HepG2 (cell line): ENCODE measurements around the gene MYL3. TPM values are rescaled to one million over a fixed set of nuclear protein-coding genes. Genes with fewer than 3 reads are reported as not detected.

Experiments used
- ATAC-seq: fragments of 200-7000 bp; cut with Tn5 transposase; 3 replicates; pipeline ENCODE4 v1.9.1; 2020; ENCODE audit warnings: mild to moderate bottlenecking, moderate library complexity
- BruUV-seq: library from RNA; stranded (reverse); fragments of 400-500 nt; replicated peaks from 2 replicates; lab custom pipeline; 2021; lab: Mats Ljungman, UMichigan
- CTCF ChIA-PET: fragments of 300-600 bp; formaldehyde crosslinking; extraction: SDS; loops from one replicate; lab custom pipeline; 2021; ENCODE audit warnings: low total read pairs, inconsistent platforms, low intra/inter-chr PET ratio; lab: Yijun Ruan, JAX
- POLR2A ChIA-PET: fragments of 350-600 bp; sonication (Branson Sonifier 250); formaldehyde crosslinking; loops from one replicate; lab custom pipeline; 2020; ENCODE audit warnings: antibody characterized with exemption, inconsistent platforms; lab: Yijun Ruan, JAX
- DNase-seq: peaks from one replicate; pipeline ENCODE4 v3.0.0-alpha.2; 2015; ENCODE audit warnings: low spot score
- FAIRE-seq: peaks from 3 replicates; lab custom pipeline; 2011; peaks lifted over from hg19 to GRCh38; lab: Jason Lieb, UNC
- H2AFZ ChIP-seq: one replicate; pipeline ENCODE4 v1.6.1; 2011; ENCODE audit warnings: low read length, inconsistent platforms
- H3K27ac ChIP-seq: fragments of 300-600 bp; 3 replicates; pipeline ENCODE4 v1.8.0; 2011; ENCODE audit warnings: mixed run types, mild to moderate bottlenecking, mixed read lengths, low read length, inconsistent platforms; ENCODE audit not compliant: insufficient read depth; ENCODE audit errors: extremely low read length
- H3K27me3 ChIP-seq, 2 experiments: fragments of 200-600 bp in 1 of 2; 2 replicates in 1 of 2; 3 replicates in 1 of 2; pipeline versions ENCODE4 v1.6.0 to v1.8.0; 2011; ENCODE audit warnings: low read length in 2 of 2, mild to moderate bottlenecking in 2 of 2, moderate library complexity in 2 of 2, inconsistent platforms in 1 of 2; ENCODE audit not compliant: insufficient read depth in 2 of 2, control insufficient read depth in 1 of 2
- H3K36me3 ChIP-seq, 2 experiments: fragments of 200-600 bp in 1 of 2; replicated peaks in 1 of 2; 2 replicates in 1 of 2; 3 replicates in 1 of 2; pipeline versions ENCODE4 v1.5.1 to v1.8.0; 2011; ENCODE audit warnings: low read length in 2 of 2, inconsistent platforms in 1 of 2; ENCODE audit not compliant: insufficient read depth in 2 of 2, control insufficient read depth in 1 of 2
- H3K4me1 ChIP-seq: 2 replicates; pipeline ENCODE4 v1.5.1; 2012; ENCODE audit warnings: low read length, inconsistent platforms; ENCODE audit not compliant: insufficient read depth
- H3K4me2 ChIP-seq: 2 replicates; pipeline ENCODE4 v1.6.0; 2011; ENCODE audit warnings: low read depth, low read length, inconsistent platforms
- H3K4me3 ChIP-seq, 3 experiments: fragments of 200-600 bp in 1 of 3; sonication (generic), shearing (Covaris generic) in 1 of 3; replicated peaks in 1 of 3; 2 replicates each; pipeline ENCODE4 v1.5.1; 2011 to 2016; ENCODE audit warnings: low read length in 3 of 3, inconsistent platforms in 2 of 3, low read depth in 2 of 3, mild to moderate bottlenecking in 2 of 3, control low read depth in 1 of 3, mixed read lengths in 1 of 3; ENCODE audit not compliant: insufficient read depth in 1 of 3
- H3K79me2 ChIP-seq: one replicate; pipeline ENCODE4 v1.6.1; 2011; ENCODE audit warnings: low read length, inconsistent platforms; ENCODE audit not compliant: insufficient read depth
- H3K9ac ChIP-seq: 2 replicates; pipeline ENCODE4 v1.6.0; 2011; ENCODE audit warnings: mild to moderate bottlenecking, low read depth, low read length, inconsistent platforms; ENCODE audit not compliant: insufficient read depth
- H3K9me3 ChIP-seq: 2 replicates; pipeline ENCODE4 v1.5.1; 2012; ENCODE audit warnings: mild to moderate bottlenecking, low read length
- H4K20me1 ChIP-seq: 2 replicates; pipeline ENCODE4 v1.6.0; 2011; ENCODE audit warnings: inconsistent platforms, mild to moderate bottlenecking, low read length, moderate library complexity; ENCODE audit not compliant: insufficient read depth
- ARNT ChIP-seq: fragments of 450-650 bp; IDR thresholded peaks from 2 replicates; pipeline ENCODE4 v1.6.1; 2017
- IKZF1 ChIP-seq: fragments of 450-650 bp; IDR thresholded peaks from 2 replicates; pipeline ENCODE4 v1.7.1; 2016
- MEIS2 ChIP-seq: sonication (generic); formaldehyde crosslinking; IDR thresholded peaks from 2 replicates; pipeline ENCODE4 v1.9.0; 2021; ENCODE audit warnings: mild to moderate bottlenecking, missing genetic modification reagents
- MLLT10 ChIP-seq: sonication (generic); formaldehyde crosslinking; IDR thresholded peaks from 2 replicates; pipeline ENCODE4 v1.4.0; 2020; ENCODE audit warnings: missing genetic modification reagents
- ZNF180 ChIP-seq: sonication (generic); formaldehyde crosslinking; IDR thresholded peaks from 2 replicates; pipeline ENCODE4 v1.4.0; 2020; ENCODE audit warnings: low read depth, missing genetic modification reagents, borderline replicate concordance
- ZNF468 ChIP-seq: sonication (generic); formaldehyde crosslinking; IDR thresholded peaks from 2 replicates; pipeline ENCODE4 v1.8.0; 2022; ENCODE audit warnings: mild to moderate bottlenecking, moderate library complexity, missing genetic modification reagents
- ZNF607 ChIP-seq: sonication (generic); formaldehyde crosslinking; IDR thresholded peaks from 2 replicates; pipeline ENCODE4 v1.5.1; 2020; ENCODE audit warnings: missing genetic modification reagents, mild to moderate bottlenecking, borderline replicate concordance
- WGBS: methylation state at CpG from one replicate; pipeline ENCODE4 v1.1.6; 2017; ENCODE audit warnings: low lambda C conversion rate; 5-methylcytosine and 5-hydroxymethylcytosine counted together
- in situ Hi-C: cut with HindIII; loops from 2 replicates; pipeline ENCODE4 v1.10.0; 2017; ENCODE audit warnings: low pct_unique_long_range_greater_than_20kb; ENCODE audit not compliant: extremely low pct_ligation_motif_present
- intact Hi-C: fragments of 100-400 bp; cut with micrococcal nuclease; formaldehyde crosslinking; loops from one replicate; pipeline ENCODE4 v1.10.0; 2022; ENCODE audit not compliant: unreplicated experiment
- polyA plus RNA-seq, 8 experiments: library from polyadenylated mRNA; depleted of rRNA in 3 of 8; stranded (reverse) in 7 of 8; unstranded in 1 of 8; fragments of >200 nt; fragmentation: Illumina TruSeq in 4 of 8; extraction: Trizol in 4 of 8; gene quantifications; 2 replicates each; pipeline versions ENCODE4 v1.2.1 to v1.2.3, GENCODE V29; 2011 to 2016; ENCODE audit warnings: low read depth in 4 of 8, missing spikeins in 1 of 8, mixed read lengths in 1 of 8; ENCODE audit not compliant: insufficient read depth in 1 of 8
- total RNA-seq, 5 experiments: library from RNA; depleted of rRNA; stranded (reverse); fragments of >200 nt; fragmentation: Illumina TruSeq; extraction: Trizol; gene quantifications; 2 replicates each; pipeline ENCODE4 v1.2.3, GENCODE V29; 2016; ENCODE audit warnings: low read depth in 1 of 5

The MYL3 gene
- total and polyA plus RNA-seq, 2 of the 13 experiments (the other 11 are each of a cell fraction or from before 2014, with no cell fraction given): not detected

DNA sequence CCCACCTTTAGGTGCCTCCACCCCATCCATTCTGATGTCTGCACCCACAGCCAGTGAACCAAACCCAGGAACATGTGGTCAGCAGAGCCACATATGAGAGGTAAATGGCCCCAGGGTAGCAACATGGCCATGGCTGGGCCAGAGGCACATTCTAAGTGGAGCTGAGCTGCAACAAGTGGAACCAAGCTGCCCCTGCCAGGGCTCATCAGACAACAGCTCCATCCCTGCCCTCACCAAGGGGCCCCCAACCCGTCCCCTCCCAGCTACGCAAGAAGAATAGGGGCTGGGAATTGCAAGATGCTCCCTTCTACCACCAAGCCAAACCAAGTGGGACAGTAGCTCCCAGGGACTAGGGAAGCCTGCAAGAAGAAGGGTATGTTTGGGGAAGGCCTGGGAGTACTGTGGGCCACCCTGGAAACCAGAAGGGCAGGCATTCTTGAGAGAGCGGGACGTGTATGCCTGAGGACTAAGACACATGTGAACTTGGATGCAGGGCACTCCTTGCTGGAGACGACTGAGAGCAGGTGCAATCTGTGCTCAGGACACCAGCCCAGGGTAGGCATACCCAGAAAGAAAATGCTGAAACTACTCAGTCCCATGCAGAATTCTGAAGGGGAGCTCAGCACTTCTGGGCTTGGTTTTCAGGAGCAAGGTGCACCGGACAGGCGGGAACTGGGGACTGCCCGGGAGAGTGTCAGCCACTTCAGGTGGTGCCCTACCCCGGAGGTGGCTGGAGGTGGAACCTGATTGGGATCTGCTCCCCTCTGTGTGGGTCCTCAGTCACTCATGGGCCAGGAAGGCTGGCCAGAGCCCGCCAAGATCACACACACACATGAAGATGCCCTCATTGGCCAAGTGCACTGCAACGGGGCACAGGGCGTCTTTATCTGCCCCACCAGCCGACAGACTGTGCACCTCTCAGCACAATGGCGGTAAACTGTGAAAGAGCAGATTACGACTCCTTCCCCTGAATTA lies 9.5 kb downstream of the MYL3 start:
- FAIRE-seq: no peak
- H3K4me2 ChIP-seq: no peak overlapping the region
- H3K27ac ChIP-seq: no peak overlapping the region
- no peaks in the 10 kb centered on the region for H3K36me3 ChIP-seq
- no peak overlapping the region for H2AFZ ChIP-seq
- ChIA-PET CTCF (no interaction called here), POLR2A (no interaction called here)
- peaks cover 5 to 22% of the 10 kb centered on the region in 2 experiments; a peak in 3 of 5 replicates for H3K27me3 ChIP-seq
- BruUV-seq: no TSS peak
- peaks cover 10% of the 10 kb centered on the region for H3K4me1 ChIP-seq
- no peaks in the 10 kb centered on the region for H4K20me1 ChIP-seq
- H3K4me3 ChIP-seq: no peak overlapping the region
- no peak for DNase-seq
- no peaks in the 10 kb centered on the region for H3K9me3 ChIP-seq
- TF ChIP-seq IKZF1 (no peak), ARNT (no peak), ZNF607 (CRISPR knock-in tag) (no peak), ZNF180 (CRISPR knock-in tag) (no peak)
- H3K79me2 ChIP-seq: no peaks in the 10 kb centered on the region
- no peak overlapping the region for H3K9ac ChIP-seq
- in situ Hi-C loops: no loop called here
- no peak for ATAC-seq
- intact Hi-C loops: no loop called here
- 38% methylated on average over 12 of the region's 15 CpGs for WGBS

DNA sequence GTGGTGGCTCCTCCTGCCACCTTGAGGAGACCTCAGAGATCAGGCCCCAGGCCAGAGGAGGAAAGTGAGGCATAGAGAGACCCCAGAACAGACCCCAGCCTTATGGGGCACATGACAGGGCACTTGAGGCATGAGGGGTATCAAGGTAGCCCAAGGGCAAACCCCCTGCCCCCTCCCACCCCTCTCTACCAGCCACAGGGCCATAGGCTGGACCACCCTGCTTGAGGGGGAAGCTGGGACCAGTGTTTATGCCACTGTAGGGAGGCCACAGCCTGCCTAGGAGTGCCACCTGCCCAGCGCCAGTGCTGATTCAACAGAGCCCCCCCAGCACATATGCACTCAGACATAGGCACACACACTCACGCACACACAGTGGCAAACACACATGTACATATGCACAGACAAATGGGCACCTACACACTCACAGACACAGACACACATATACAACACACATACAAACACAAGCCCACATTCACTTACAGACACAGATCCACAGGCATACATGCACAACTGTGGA lies 10.3 kb downstream of the MYL3 start:
- H3K27me3 ChIP-seq: peaks cover 4 to 19% of the 10 kb centered on the region in 2 experiments; a peak in 3 of 5 replicates
- H3K9me3 ChIP-seq: no peaks in the 10 kb centered on the region
- TF ChIP-seq MLLT10 (no peak), MEIS2 (CRISPR knock-in tag) (no peak), ZNF468 (no peak)
- no peak overlapping the region for H3K27ac ChIP-seq
- no TSS peak for BruUV-seq
- H4K20me1 ChIP-seq: no peaks in the 10 kb centered on the region
- peaks cover 17% of the 10 kb centered on the region for H3K4me1 ChIP-seq
- H3K9ac ChIP-seq: no peak overlapping the region
- DNase-seq: no peak
- POLR2A ChIA-PET: no interaction called here
- no CpG with 5 or more reads among the region's 2 CpGs for WGBS
- no peak for FAIRE-seq
- no peak overlapping the region for H3K4me3 ChIP-seq
- no peak for ATAC-seq
- no peaks in the 10 kb centered on the region for H3K79me2 ChIP-seq
- no peak overlapping the region for H2AFZ ChIP-seq
- H3K36me3 ChIP-seq: no peaks in the 10 kb centered on the region
- intact Hi-C loops (no loop called here), in situ Hi-C loops (no loop called here)
- CTCF ChIA-PET: no interaction called here
- no peak overlapping the region for H3K4me2 ChIP-seq
